HG02884 (cell line): ENCODE data around the gene KIAA0232.
"Not testable (repeated sequence)": the region's sequence is repeated elsewhere in the genome, so short reads cannot be mapped to it uniquely, and the experiment has no call there.

ENCODE experiments used
- ATAC-seq: cut with Tn5 transposase; IDR thresholded peaks from one replicate; pipeline ENCODE4 v1.9.1; 2021; ENCODE audit warnings: mild to moderate bottlenecking, moderate library complexity; ENCODE audit not compliant: unreplicated experiment

Gene KIAA0232

GRCh38 chr4:6802626-6803025 lies 20.1 kb downstream of the KIAA0232 start:
- no peak for ATAC-seq

GRCh38 chr4:6803246-6803645 lies 20.7 kb downstream of the KIAA0232 start:
- no peak for ATAC-seq

GRCh38 chr4:6804082-6804752 lies 21.7 kb downstream of the KIAA0232 start:
- no peak for ATAC-seq

- no peak for ATAC-seq
Observed at GRCh38 chr4:6806924-6807626, 24.5 kb downstream of the KIAA0232 start.

- ATAC-seq: no peak
Observed at GRCh38 chr4:6808259-6808658, 25.7 kb downstream of the KIAA0232 start.

GRCh38 chr4:6811165-6811564 lies 28.6 kb downstream of the KIAA0232 start:
- ATAC-seq: no peak

GRCh38 chr4:6812766-6813165 lies 30.2 kb downstream of the KIAA0232 start:
- no peak for ATAC-seq

- no peak for ATAC-seq
Observed at GRCh38 chr4:6813725-6814124, 31.2 kb downstream of the KIAA0232 start.

GRCh38 chr4:6815029-6815836 lies 32.7 kb downstream of the KIAA0232 start:
- no peak for ATAC-seq

GRCh38 chr4:6819295-6819694 lies 36.8 kb downstream of the KIAA0232 start:
- ATAC-seq: no peak

GRCh38 chr4:6820695-6821094 lies 38.2 kb downstream of the KIAA0232 start:
- ATAC-seq: no peak

GRCh38 chr4:6824071-6824470 lies 41.5 kb downstream of the KIAA0232 start:
- ATAC-seq: no peak

GRCh38 chr4:6824772-6825402 lies 42.4 kb downstream of the KIAA0232 start:
- no peak for ATAC-seq

GRCh38 chr4:6825403-6825802 lies 42.9 kb downstream of the KIAA0232 start:
- ATAC-seq: no peak

GRCh38 chr4:6826781-6827508 lies 44.4 kb downstream of the KIAA0232 start:
- no peak for ATAC-seq

GRCh38 chr4:6829086-6829485 lies 46.6 kb downstream of the KIAA0232 start:
- no peak for ATAC-seq

GRCh38 chr4:6834867-6835266 lies 52.3 kb downstream of the KIAA0232 start:
- no peak for ATAC-seq

- not testable (repeated sequence) for ATAC-seq
Observed at GRCh38 chr4:6835616-6836015, 53.1 kb downstream of the KIAA0232 start.

GRCh38 chr4:6837106-6837505 lies 54.6 kb downstream of the KIAA0232 start:
- ATAC-seq: not testable (repeated sequence)

- ATAC-seq: no peak
Observed at GRCh38 chr4:6839579-6839978, 57.1 kb downstream of the KIAA0232 start.
